Heart right ventricle (tissue), 16 donors: ENCODE results near the gene CIDEB. TPM values are rescaled to one million over a fixed set of nuclear protein-coding genes. Genes with fewer than 3 reads are reported as not detected.

Experiments used
- ATAC-seq, 8 donors: fragments of 200-7000 bp; cut with Tn5 transposase; one replicate each; pipeline ENCODE4 v1.9.1; 2020; ENCODE audit warnings: mild to moderate bottlenecking in 8 of 8, moderate library complexity in 8 of 8, moderate number of reproducible peaks in 1 of 8
- DNase-seq, 2 donors: peaks; one replicate each; pipeline ENCODE4 v3.0.0-alpha.2; 2020
- H3K27ac ChIP-seq, 10 donors: fragments of 200-600 bp; sonication (generic) in 2 of 10; one replicate each; pipeline versions ENCODE4 v1.5.0 to v1.8.0; 2020 to 2022; ENCODE audit warnings: mild to moderate bottlenecking in 3 of 10
- H3K27me3 ChIP-seq, 7 donors: fragments of 200-600 bp; one replicate each; pipeline ENCODE4 v1.8.0; 2021 to 2022; ENCODE audit warnings: mild to moderate bottlenecking in 2 of 7
- H3K36me3 ChIP-seq, 9 donors: fragments of 200-600 bp; sonication (generic) in 1 of 9; one replicate each; pipeline versions ENCODE4 v1.5.0 to v1.8.0; 2020 to 2022; ENCODE audit warnings: mild to moderate bottlenecking in 2 of 9
- H3K4me1 ChIP-seq, 9 donors: fragments of 200-600 bp; sonication (generic) in 1 of 9; one replicate each; pipeline versions ENCODE4 v1.5.0 to v1.8.0; 2020 to 2022; ENCODE audit warnings: mild to moderate bottlenecking in 4 of 9
- H3K4me3 ChIP-seq, 10 donors: fragments of 200-600 bp; sonication (generic) in 2 of 10; one replicate each; pipeline versions ENCODE4 v1.5.0 to v1.8.0; 2020 to 2022; ENCODE audit warnings: mild to moderate bottlenecking in 7 of 10, moderate library complexity in 2 of 10
- H3K9me3 ChIP-seq, 11 donors: fragments of 200-600 bp in 10 of 11; sonication (generic) in 2 of 11; one replicate each; pipeline versions ENCODE4 v1.5.0 to v1.8.0; 2013 to 2022; ENCODE audit warnings: mild to moderate bottlenecking in 2 of 11, control low read depth in 1 of 11, moderate library complexity in 1 of 11
- CTCF ChIP-seq, 9 donors: fragments of 200-600 bp; sonication (generic) in 2 of 9; IDR thresholded peaks; one replicate each; pipeline versions ENCODE4 v1.5.0 to v1.8.0; 2021 to 2022; ENCODE audit warnings: antibody characterized with exemption in 9 of 9, mild to moderate bottlenecking in 5 of 9, moderate library complexity in 1 of 9
- WGBS, 2 donors: extraction: QIAGEN DNeasy Blood & Tissue Kit; methylation state at CpG; one replicate each; pipeline ENCODE4 v1.1.7; 2013; ENCODE audit warnings: inconsistent platforms in 1 of 2; 5-methylcytosine and 5-hydroxymethylcytosine counted together
- intact Hi-C, 10 donors: fragments of 100-400 bp; cut with DNase I; formaldehyde crosslinking; loops; one replicate each; pipeline versions ENCODE4 v1.11.1 to v1.14.2; 2022
- polyA plus RNA-seq, 2 donors: library from polyadenylated mRNA; stranded (reverse); fragments of 200-250 nt; gene quantifications; one replicate each; pipeline ENCODE4 v1.2.3, GENCODE V29; 2013
- total RNA-seq, 10 donors: library from RNA; stranded (reverse); fragmentation: NEBNext Ultra II Directional in 3 of 10; extraction: Animal tissue kit (Norgen Biotek cat#: 25700) in 3 of 10; gene quantifications; one replicate each; pipeline versions ENCODE4 v1.2.1 to v1.2.4, GENCODE V29; 2021 to 2023
- donor health status: Arrhythmogenic right ventricular cardiomyopathy.
- donor health status: ischemic (EF 13 %, LVEDD 7.1; RV severe dilation, severe dysfunction).
- donor health status: healthy with polysubstance abuse.
- donor health status: DM: no; HTN: yes; CAD: no.
- donor health status: DM: no; HTN: no; CAD: no.
- donor health status: ischemic (EF 25% LVEDD 6.9; RV normal size, moderate dysfunction).
- donor health status: ischemic (EF 25% LVEDD 5.7; RV mildly dilated, moderate dysfunction).
- donor health status: healthy.
- donor health status: DM: yes; HTN: yes; CAD: no.
- donor health status: Ischemic cardiomyopathy.
- donor health status: ischemic (EF 35%, LVEDD 5.7; RV mildly dilated, moderate dysfunction).
- donor health status: nonischemic (EF 11% LVEDD 7.7; RV severe dilation, severe dysfunction).
- donor health status: DM: yes; HTN: yes; CAD: no.
- donor health status: PGD.
- donor health status: ischemic (EF 29% LVEDD 5.4; RV normal size, mild dysfunction).
- donor health status: nonischemic (EF 23%, LVEDD 6.1; RV moderate dilation, normal function).

The CIDEB gene
- total and polyA plus RNA-seq, 12 donors, result 1.9 to 6.0 (median 3.7) TPM

- no peak overlapping the region for H3K4me3 ChIP-seq
- no peak for TF ChIP-seq CTCF (IDR thresholded peaks at IDR 0.05)
- WGBS, 2 donors, result 75 to 78% methylated on average over 15 to 16 of the region's 16 CpGs
- no peaks in the 10 kb centered on the region for H3K27me3 ChIP-seq
- DNase-seq, result no peak
- peaks cover 0 to 7% (median 0%) of the 10 kb centered on the region in 9 donors for H3K36me3 ChIP-seq
- no peaks in the 10 kb centered on the region for H3K4me1 ChIP-seq
- no peak overlapping the region for H3K27ac ChIP-seq
- no peaks in the 10 kb centered on the region for H3K9me3 ChIP-seq
- peak in 2 of 8 donors; percentile 17 to 22 for ATAC-seq
- intact Hi-C loops, result no loop called here
These were observed 48.3 kb downstream of the CIDEB start for GRCh38 chr14:24259282-24260025.

GRCh38 chr14:24258548-24259265, 49.1 kb downstream of the CIDEB start:
- no peak overlapping the region for H3K27ac ChIP-seq
- 94 to 95% methylated on average over 18 of the region's 18 CpGs for WGBS, 2 donors
- DNase-seq (no peak), ATAC-seq (no peak)
- H3K36me3 ChIP-seq, result peaks cover 0 to 10% (median 0%) of the 10 kb centered on the region in 9 donors
- no peaks in the 10 kb centered on the region for H3K27me3 ChIP-seq
- H3K9me3 ChIP-seq, result no peaks in the 10 kb centered on the region
- H3K4me1 ChIP-seq, result no peaks in the 10 kb centered on the region
- intact Hi-C loops, result no loop called here
- no peak overlapping the region for H3K4me3 ChIP-seq
- no peak for TF ChIP-seq CTCF (IDR thresholded peaks at IDR 0.05)

- Histone ChIP-seq H3K4me3 (no peak overlapping the region), H3K4me1 (no peaks in the 10 kb centered on the region), H3K36me3 (peaks cover 0 to 14% (median 0%) of the 10 kb centered on the region in 9 donors), H3K27ac (no peak overlapping the region), H3K9me3 (no peaks in the 10 kb centered on the region), H3K27me3 (no peaks in the 10 kb centered on the region)
- intact Hi-C loops, result no loop called here
- no peak for ATAC-seq
- TF ChIP-seq CTCF (IDR thresholded peaks at IDR 0.05), result no peak
- WGBS, 2 donors, result 77 to 81% methylated on average over 9 of the region's 9 CpGs
- DNase-seq, result no peak
These were observed 49.7 kb downstream of the CIDEB start for GRCh38 chr14:24258119-24258518.

GRCh38 chr14:24256960-24257359, 50.8 kb downstream of the CIDEB start:
- no peak for ATAC-seq
- H3K4me3 ChIP-seq, result no peak overlapping the region
- peaks cover 0 to 18% (median 0%) of the 10 kb centered on the region in 9 donors for H3K36me3 ChIP-seq
- WGBS, 2 donors, result 64 to 69% methylated on average over 4 of the region's 4 CpGs
- no peaks in the 10 kb centered on the region for H3K4me1 ChIP-seq
- DNase-seq, result no peak
- H3K27ac ChIP-seq, result no peak overlapping the region
- intact Hi-C loops, result no loop called here
- no peaks in the 10 kb centered on the region for H3K9me3 ChIP-seq
- no peaks in the 10 kb centered on the region for H3K27me3 ChIP-seq
- TF ChIP-seq CTCF (IDR thresholded peaks at IDR 0.05), result no peak
